HT-29 (cell line): ENCODE measurements around the gene NAXE. TPM values are rescaled to one million over a fixed set of nuclear protein-coding genes. Genes with fewer than 3 reads are reported as not detected.
A peak's percentile ranks its signal among the peaks of the same experiment; 100 is the strongest.
"Not testable (repeated sequence)": the region's sequence is repeated elsewhere in the genome, so short reads cannot be mapped to it uniquely, and the experiment has no call there.

ENCODE experiments used
- DNase-seq: peaks from one replicate; pipeline ENCODE4 v3.0.0-alpha.2; 2015; ENCODE audit warnings: low spot score
- total RNA-seq: library from RNA; depleted of rRNA; stranded (reverse); fragments of >200 nt; shearing (Covaris generic); gene quantifications from 2 replicates; pipeline ENCODE4 v1.2.3, GENCODE V29; 2014

Gene NAXE
- total RNA-seq, 1 experiment from 2014 or later: 220 TPM

DNA sequence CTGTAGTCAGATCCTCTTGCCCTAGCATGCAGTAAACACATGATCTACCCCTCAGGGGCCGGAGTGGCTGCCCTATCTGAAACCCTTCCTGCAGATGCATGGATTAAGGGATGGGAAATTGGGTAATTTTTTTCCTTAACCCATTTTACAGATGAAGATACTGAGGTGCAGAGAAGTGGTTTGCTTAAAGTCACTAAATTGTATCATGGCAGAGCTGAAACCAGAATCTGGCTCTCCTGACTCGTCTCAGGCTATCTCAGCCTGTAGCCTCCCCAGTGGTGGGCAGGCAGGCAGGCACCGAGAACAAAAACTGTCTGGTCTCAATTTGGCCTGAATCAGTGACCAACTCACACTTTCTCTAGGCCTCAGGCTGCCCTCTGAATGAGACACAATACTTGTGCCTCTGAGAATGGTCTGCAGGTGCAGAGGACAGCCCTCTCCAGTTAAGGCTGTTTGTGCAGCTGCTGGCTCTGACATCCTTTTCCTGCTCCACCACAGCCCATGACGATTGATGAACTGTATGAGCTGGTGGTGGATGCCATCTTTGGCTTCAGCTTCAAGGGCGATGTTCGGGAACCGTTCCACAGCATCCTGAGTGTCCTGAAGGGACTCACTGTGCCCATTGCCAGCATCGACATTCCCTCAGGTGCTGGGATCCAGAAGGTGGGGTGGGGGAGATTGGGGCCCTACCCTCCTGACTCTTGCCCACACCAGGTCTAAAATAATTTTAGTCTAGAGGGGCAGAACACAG is 1.5 kb downstream of the NAXE start:
- no peak for DNase-seq

DNA sequence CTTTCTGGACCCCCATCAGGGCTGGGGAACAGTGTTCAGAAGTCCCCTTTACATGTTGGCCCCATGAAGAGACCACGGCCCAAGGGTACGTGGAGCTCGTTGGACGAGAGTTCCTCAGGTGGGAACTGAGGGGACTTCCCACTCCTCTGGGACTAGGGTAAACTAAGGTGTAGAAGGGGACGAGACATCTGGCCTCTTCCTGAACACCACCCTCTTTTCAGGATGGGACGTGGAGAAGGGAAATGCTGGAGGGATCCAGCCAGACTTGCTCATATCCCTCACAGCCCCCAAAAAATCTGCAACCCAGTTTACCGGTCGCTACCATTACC is 2.0 kb downstream of the NAXE start:
- no peak for DNase-seq

DNA sequence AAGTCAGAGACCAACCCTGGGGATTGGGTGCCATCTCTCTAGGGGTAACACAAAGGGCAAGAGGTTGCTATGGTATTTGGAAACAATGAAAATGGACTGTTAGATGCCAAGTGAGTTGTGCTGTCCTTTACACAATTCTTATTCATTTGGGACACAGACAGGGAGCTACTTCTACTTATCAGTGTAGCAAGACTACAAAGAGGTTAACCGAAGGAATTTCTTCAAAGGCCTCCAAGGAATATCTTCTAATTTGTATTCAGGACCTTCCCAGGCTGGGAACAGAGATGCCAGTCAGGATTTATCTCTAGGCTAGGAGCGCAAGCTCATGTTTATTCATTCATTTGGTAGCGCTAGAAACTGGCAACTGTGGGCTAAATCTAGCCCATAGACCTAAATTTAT is 2.6 kb downstream of the NAXE start:
- no peak for DNase-seq

DNA sequence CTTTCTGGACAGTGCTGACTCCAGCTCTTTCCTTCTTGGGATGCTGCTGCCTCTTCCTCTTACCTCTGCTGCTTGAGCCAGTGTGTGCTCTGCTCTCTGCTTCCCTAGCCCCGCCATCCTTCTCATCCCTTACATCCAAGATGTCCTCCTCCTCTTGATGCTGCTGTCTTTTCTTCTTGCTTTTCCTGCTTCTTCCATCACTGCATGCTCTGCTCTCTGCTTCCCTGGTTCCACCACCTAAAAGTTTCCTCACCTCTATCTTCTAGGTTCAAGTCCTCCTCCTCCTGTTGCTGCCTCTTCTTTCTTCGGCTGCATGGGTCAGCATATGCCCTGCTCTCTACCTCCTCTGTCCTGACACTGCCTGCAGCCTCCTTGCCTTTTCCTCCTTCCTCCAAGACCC is 3.4 kb downstream of the NAXE start:
- DNase-seq: no peak

DNA sequence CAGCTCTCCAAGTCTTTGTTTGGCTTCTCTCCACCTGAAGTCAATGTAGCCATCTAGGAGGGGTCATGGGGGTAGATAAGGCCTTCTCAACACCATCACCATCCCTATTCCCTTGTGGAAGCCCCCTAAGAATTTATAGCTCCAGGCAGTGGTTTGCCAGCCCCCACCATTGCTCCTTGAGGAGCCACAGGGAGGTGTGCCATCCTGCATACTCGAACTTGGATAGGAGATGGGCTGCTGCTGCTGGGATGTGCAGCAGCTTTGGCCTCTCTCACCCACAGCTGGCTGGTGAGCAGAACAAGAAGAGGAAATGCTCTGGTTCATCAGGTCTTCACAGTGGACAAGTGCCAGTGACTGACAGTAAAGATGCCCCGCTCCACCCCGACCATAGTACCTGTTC is 4.8 kb downstream of the NAXE start:
- no peak for DNase-seq

DNA sequence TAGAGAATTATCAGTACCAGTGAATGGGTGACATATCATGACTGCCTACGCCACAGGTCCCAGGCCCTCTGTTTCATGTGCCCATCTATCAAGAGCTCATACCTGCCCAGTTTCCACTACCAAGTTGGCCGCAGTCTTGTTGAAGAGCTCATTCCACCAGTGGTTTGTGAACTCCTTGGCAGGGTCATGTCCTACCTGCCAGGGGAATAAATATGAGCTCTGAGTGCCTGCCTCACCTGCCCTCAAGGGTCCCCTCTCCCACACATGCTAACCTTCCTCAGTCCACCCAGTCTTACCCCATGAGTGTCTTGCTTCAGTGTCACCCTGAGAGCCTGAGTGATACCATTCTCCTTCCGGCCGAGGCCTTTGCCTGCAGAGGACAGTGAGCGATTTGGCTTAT is 6.5 kb downstream of the NAXE start:
- no peak for DNase-seq

DNA sequence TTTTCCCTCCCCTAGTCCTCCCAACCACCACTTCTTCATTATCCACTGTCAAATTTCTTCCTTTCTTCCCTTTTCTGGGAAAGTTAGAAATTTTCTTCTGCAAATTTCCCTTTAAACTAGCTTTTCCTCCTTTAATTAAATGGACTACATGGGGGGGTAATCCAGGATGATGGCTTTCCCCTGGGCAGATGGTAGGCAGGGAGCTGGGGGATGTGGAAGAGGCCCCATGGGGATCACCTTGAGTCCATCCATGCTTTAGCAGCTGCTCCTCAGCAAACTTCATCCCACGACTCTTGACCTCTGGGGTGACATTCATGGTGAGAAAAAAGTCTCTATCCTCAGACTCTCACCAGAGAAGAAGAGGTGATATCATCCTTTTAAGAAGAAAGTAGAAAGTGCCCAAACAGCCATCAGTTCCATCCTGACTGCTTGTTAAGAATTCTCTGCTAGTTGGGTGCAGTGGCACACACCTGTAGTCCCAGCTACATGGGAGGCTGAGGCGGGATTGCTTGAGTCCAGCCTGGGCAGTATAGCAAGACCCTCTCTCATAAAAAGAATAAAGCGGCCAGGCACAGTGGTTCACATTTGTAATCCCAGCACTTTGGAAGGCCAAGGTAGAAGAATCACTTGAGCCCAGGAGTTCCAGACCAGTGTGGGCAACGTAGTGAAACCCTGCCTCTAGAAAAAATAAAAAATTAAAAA is 7.3 kb downstream of the NAXE start:
- no peak for DNase-seq

DNA sequence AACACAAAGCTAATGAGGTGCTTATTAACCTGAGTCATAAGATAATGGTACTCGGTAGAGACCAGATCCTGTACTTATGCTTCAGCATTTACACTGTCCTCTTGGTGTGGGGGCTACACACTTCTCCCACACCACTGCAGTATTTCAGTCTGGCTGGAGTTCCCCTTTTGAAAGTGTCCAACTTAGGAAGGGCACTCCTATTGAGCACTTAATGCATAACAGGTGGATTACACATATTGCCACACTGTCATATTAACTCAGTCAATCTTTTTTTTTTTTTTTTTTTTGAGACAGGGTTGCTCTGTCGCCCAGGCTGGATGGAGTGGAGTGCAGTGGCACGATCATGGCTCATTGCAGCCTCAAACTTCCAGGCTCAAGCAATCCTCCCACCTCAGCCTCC is 8.2 kb downstream of the NAXE start:
- DNase-seq: peak; percentile 26

DNA sequence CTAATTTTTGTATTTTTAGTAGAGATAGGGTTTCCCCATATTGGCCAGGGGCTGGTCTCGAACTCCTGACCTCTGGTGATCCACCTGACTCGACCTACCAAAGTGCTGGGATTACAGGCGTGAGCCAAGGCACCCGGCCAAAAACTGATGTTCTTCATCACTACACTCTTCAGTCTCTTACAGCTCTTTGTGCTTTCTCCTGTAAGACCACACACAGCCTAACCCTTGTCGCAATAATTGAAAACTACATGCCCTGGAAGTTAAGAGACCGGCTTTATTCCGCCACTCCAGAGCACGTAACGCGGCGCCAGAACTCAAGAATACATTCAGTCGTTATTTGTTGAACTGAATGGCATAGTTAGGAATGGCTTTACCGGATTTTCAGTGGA is 9.2 kb downstream of the NAXE start:
- no peak for DNase-seq

DNA sequence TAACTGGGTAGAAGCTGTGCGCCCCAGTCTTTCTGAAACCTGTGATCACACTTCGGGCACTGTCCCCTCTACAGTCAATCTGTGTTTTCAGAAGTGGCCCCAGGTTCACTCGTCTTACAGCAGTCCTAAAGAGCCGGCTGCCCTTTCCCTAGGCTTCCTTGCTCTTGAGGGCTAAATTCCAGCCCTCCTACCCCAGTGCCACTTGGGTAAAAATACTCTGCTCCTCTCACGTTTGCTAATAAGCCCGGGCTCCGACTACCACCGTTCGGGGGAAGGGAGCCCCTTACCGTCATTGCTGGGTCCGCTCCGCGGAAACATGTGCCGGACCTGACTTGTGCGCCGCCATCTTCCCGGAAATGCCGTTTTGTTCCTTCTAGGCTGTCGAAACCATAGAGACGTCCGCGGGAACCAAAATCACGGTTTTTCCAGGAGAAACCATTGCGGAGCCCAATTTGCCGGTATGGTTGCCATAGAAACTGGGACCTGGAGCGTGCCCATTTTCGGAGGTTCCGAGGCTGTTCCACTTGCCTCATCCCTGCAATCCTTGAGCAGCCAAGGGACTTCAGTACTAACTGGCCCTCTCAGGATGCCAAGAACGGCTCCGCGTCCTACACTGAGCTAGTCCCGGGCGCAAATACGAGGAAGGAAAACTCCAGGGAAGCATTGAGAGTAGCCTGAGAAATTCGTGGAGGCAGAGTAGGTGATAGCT is 9.7 kb downstream of the NAXE start, which contains the start of gene GPATCH4:
Gene GPATCH4, minus strand, starts transcription at position 358 of the 709 bp plus-strand sequence.
- peak; percentile 80 for DNase-seq

DNA sequence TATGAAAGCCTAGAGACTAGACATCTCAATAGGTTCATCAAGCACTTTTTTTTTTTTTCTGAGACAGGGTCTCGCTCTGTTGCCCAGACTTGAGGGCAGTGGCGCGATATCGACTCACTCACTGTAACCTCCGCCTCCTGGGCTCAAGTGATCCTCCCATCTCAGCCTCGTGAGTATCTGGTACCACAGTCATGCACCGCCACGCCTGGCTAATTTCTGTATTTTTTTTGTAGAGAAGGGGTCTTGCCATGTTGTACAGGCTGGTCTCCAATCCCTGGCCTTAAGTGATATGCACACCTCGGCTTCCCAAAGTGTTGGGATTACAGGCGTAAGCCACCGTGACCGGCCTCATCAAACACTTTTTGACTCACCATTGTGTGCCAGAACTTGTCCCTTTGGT is 10.3 kb downstream of the NAXE start:
- DNase-seq: no peak

DNA sequence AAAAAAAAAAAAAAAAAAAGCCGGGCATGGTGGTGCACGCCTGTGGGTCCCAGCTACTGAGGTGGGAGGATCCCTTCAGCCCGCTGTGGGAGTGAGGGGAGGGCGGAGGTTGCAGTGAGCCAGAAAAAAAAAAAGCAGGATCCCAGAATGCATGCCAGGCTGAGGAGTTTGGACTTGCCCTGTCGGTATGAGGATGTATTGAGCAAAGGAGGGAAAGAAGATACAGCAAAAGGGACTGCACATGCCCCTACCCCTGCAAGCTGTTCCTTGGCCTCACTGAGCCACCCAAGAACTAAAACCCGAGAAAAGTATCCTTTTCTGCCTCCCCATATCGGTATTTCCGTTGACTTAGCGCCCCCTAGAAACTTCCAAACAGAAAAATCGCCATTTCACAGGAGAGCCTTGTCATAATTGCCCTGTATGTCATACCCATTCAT is 11.0 kb downstream of the NAXE start:
- no peak for DNase-seq

DNA sequence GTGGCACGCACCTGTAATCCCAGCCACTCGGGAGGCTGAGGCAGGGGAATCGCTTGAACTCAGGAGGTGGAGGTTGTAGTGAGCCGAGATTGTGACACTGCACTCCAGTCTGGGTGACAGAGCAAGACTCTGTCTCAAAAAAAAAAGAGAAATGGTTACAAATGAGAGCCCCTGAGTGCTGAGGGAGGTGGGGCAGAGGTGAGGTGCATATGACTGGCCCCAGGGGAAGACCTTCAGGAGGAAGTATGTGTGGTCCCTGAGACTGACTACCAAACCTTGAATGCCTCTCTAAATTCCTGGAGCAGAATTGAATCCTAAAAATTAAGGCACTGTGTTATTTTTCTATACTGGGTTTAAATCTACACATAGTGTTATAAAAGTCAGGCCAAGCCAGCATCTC is 15.8 kb downstream of the NAXE start:
- not testable (repeated sequence) for DNase-seq

DNA sequence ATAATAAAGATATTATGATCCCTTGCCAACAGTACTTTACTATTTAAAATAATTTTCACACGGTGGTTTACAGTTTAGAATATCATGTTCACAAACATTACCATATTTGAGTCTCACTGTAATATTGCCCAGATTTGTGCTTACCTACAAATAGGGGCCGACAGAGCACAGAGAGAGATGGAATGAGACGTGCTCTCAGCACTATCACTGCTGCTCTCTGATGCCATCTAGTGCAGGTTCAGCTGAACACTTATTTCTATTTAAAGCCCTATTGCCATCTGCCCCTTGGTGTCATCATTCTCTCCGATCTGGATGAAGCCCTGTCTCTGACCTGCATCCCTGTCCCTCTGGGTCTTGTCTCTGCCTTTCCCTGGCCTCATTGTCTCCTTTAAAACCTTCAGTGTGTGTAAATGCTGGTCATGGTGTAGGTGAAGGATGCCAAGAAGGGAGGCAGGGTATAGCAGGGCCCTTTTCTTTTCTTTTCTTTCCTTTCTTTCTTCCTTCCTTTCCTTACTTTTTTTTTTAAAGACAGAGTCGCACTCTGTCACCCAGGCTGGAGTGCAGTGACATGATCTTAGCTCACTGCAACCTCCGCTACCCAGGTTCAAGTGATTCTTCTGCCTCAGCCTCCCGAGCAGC is 16.6 kb downstream of the NAXE start:
- peak; percentile 83 for DNase-seq

DNA sequence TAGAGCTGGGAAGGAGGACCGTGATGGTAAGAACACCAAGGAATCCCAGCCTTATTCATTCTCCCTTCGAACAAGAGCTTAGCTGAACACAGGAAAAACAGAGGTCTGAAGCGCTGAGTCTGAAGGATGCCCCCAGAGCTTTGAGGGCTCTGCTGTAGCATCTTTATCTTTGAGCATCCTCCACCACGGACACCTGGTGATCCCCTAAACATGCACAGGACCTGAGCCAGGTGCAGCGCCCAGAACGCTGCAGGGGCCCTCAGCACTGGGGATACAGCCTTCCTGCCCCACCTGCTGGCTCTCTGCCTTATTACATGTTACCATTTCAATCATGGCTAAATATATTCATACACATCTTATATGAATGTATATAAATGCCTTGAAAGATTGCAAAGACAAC is 17.4 kb downstream of the NAXE start:
- peak; percentile 78 for DNase-seq

DNA sequence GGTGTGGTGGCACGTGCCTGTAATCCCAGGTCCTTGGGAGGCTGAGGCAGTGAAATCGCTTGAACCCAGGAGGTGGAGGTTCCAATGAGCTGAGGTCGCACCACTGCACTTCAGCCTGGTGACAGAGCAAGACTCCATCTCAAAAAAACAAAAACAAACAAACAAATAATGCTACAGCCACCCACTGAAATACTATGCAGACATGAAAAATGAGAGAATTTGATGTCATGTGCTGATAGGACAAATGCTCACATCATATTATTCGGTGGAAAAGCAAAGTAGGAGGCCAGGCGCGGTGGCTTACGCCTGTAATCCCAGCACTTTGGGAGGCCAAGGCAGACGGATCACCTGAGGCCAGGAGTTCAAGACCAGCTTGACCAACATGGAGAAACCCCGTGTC is 18.5 kb downstream of the NAXE start:
- not testable (repeated sequence) for DNase-seq

DNA sequence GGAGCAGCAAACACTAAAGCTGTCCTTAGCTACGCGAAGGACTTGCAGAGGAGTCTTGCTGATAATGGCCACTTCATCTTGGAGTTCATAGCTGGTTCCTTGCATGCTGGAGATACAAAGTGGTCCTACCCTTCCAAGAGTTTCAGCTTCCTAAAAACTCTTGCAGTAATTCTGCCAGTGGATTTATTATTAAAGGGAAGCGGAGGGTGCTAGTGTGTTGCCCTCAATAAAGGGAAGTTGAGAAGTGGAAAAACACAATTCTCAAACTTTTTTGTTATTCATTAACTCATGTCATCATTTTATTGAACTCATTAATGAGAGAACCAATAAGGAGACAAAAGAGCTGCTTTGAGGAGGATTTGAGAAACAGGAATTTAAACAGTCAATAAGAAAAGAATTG is 21.1 kb downstream of the NAXE start:
- peak; percentile 50 for DNase-seq

DNA sequence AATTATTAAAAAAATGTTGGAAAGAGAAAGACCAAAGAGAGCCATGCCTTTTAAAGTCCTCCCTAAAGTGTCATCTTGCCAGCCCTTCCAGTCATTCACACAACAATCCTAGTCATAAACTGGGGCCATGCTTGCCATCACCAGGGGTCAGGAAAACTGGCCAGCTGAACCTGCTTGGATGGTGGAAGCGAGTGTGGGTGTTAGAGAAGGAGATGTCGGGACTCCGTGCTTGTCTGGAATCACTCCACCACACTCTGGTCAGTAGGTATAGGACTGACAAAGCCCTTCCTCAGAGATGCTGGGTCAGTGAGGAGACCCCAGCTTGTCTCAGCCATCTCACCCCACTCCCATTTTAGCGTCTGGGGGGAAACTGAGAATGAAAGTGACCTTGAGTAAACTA is 24.4 kb downstream of the NAXE start:
- no peak for DNase-seq

DNA sequence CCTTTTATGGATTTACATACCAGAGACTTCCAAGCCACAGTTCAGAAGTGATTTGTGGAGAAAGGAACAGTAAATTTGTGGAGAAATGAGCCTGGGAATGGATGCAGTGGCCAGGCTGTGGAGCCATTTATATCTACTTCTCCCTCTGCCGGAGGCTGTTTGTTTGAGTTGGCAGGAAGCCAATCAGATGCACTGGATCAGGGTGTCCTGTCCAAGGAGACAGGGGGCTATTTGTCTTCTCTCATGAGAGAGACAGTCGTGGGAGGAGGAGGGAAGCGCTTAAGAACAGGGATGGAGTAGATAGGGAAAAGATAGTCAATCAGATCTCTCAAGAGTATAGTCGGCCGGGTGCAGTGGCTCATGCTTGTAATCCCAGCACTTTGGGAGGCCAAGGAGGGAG is 24.9 kb downstream of the NAXE start:
- DNase-seq: peak; percentile 70

DNA sequence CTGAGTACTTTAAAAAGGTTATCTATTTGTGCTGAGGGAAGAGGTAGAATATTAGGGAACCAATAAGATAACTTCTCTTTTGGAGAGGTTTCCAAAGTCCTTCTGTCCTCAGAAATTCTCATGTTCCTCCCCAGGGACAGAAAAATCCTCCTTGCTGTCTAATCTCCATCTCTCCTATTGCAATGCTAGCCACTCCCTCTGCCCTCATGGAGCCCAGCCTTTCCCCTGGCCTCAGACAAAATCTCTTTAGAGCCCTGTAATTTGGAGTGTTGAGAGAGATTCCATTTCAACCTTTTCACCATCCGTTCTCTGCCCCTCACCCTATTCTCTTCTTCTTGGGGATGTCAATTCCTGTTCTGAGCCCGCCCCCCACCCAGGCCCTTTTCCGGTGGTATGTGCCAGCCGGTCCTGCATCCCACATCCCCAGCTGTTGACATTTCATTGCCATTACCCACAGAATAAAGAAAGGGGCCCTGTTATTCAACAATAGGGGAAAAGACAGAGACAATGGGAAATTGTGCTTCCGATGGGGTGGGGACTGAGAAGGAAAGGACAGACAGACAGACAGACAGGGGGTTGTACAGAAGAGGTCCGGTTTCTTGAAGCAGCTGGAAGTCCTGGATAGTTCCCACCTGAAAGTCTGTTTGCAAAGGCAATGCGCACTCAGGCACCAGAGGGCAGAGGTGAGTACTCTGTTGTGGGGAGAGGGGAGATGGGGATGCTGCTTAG is 27.4 kb downstream of the NAXE start, which contains the start of gene HAPLN2:
Gene HAPLN2, plus strand, starts transcription at position 563 of the 729 bp plus-strand sequence. CDS start 4,076 bp downstream, outside the sequence.
- DNase-seq: peak; percentile 43

DNA sequence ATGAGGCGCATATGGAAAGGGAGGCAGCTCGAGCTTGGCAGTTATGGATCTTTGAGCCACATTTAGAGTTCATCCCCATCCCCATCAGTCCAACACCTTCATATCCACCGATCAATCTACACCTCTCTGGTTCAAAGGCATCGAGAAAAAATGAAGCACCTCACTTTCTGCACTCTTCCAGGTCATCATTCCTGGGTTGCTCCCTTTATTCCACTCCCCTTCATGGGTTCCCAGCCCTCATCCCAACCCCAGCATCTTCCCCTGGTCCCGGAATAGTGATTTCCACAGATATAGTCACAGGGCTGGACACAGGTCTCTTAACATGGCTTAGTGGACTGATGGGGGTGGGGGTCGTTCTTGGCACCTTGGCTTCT is 28.0 kb downstream of the NAXE start:
- DNase-seq: no peak
